ENCODE results near the gene ACTL7A. TPM values are rescaled to one million over a fixed set of nuclear protein-coding genes. Genes with fewer than 3 reads are reported as not detected.
"Not testable (repeated sequence)": the region's sequence is repeated elsewhere in the genome, so short reads cannot be mapped to it uniquely, and the experiment has no call there.

ACTL7A gene
- total RNA-seq, 1 experiment from 2014 or later, result not detected

- DNase-seq (ENCODE audit: low spot score), result no peak
- in situ Hi-C loops (cut with HindIII; ENCODE audit: low sequenced_read_pairs), result no loop called here
Observed at GRCh38 chr9:108867829-108868228, 5.8 kb downstream of the ACTL7A start.

GRCh38 chr9:108869092-108869725 is 7.1 kb downstream of the ACTL7A start:
- in situ Hi-C loops (cut with HindIII; ENCODE audit: low sequenced_read_pairs), result no loop called here

GRCh38 chr9:108874058-108874788 is 12.2 kb downstream of the ACTL7A start:
- DNase-seq (ENCODE audit: low spot score), result no peak
- in situ Hi-C loops (cut with HindIII; ENCODE audit: low sequenced_read_pairs), result no loop called here

More at GRCh38 chr9:108869092-108869725, 7.1 kb downstream of the ACTL7A start:
- DNase-seq (ENCODE audit: low spot score), result no peak

- in situ Hi-C loops (cut with HindIII; ENCODE audit: low sequenced_read_pairs), result no loop called here
- no peak for DNase-seq (ENCODE audit: low spot score)
Observed at GRCh38 chr9:108876425-108876824, 14.4 kb downstream of the ACTL7A start.

- in situ Hi-C loops (cut with HindIII; ENCODE audit: low sequenced_read_pairs), result no loop called here
- DNase-seq (ENCODE audit: low spot score), result no peak
Observed at GRCh38 chr9:108877524-108877923, 15.5 kb downstream of the ACTL7A start.

- in situ Hi-C loops (cut with HindIII; ENCODE audit: low sequenced_read_pairs), result no loop called here
- DNase-seq (ENCODE audit: low spot score), result no peak
Observed at GRCh38 chr9:108880738-108881316, 18.8 kb downstream of the ACTL7A start.

GRCh38 chr9:108882052-108882888 is 20.2 kb downstream of the ACTL7A start:
- DNase-seq (ENCODE audit: low spot score), result no peak

GRCh38 chr9:108883085-108883484 is 21.0 kb downstream of the ACTL7A start:
- in situ Hi-C loops (cut with HindIII; ENCODE audit: low sequenced_read_pairs), result no loop called here
- no peak for DNase-seq (ENCODE audit: low spot score)

More at GRCh38 chr9:108882052-108882888, 20.2 kb downstream of the ACTL7A start:
- in situ Hi-C loops (cut with HindIII; ENCODE audit: low sequenced_read_pairs), result no loop called here

GRCh38 chr9:108884701-108885100 is 22.6 kb downstream of the ACTL7A start:
- in situ Hi-C loops (cut with HindIII; ENCODE audit: low sequenced_read_pairs), result no loop called here

GRCh38 chr9:108885643-108886348 is 23.7 kb downstream of the ACTL7A start:
- in situ Hi-C loops (cut with HindIII; ENCODE audit: low sequenced_read_pairs), result no loop called here
- peak; percentile 6 for DNase-seq (ENCODE audit: low spot score)

More at GRCh38 chr9:108884701-108885100, 22.6 kb downstream of the ACTL7A start:
- no peak for DNase-seq (ENCODE audit: low spot score)

GRCh38 chr9:108886594-108887271 is 24.7 kb downstream of the ACTL7A start:
- DNase-seq (ENCODE audit: low spot score); in situ Hi-C loops (cut with HindIII; ENCODE audit: low sequenced_read_pairs): not testable (repeated sequence)

- in situ Hi-C loops (cut with HindIII; ENCODE audit: low sequenced_read_pairs), result no loop called here
- DNase-seq (ENCODE audit: low spot score), result peak; percentile 10
Observed at GRCh38 chr9:108889649-108890067, 27.6 kb downstream of the ACTL7A start.

GRCh38 chr9:108894225-108894997 is 32.3 kb downstream of the ACTL7A start:
- in situ Hi-C loops (cut with HindIII; ENCODE audit: low sequenced_read_pairs), result no loop called here
- no peak for DNase-seq (ENCODE audit: low spot score)

GRCh38 chr9:108897324-108898096 is 35.4 kb downstream of the ACTL7A start:
- in situ Hi-C loops (cut with HindIII; ENCODE audit: low sequenced_read_pairs), result no loop called here
- DNase-seq (ENCODE audit: low spot score), result no peak

GRCh38 chr9:108899023-108899695 is 37.1 kb downstream of the ACTL7A start:
- DNase-seq (ENCODE audit: low spot score); in situ Hi-C loops (cut with HindIII; ENCODE audit: low sequenced_read_pairs): not testable (repeated sequence)

GRCh38 chr9:108900176-108900575 is 38.1 kb downstream of the ACTL7A start:
- in situ Hi-C loops (cut with HindIII; ENCODE audit: low sequenced_read_pairs), result no loop called here
- DNase-seq (ENCODE audit: low spot score), result no peak
